HEK293 (cell line): Measurements from ENCODE around the gene FAM221A.

Experiments used
- CTCF ChIA-PET: fragments of 350-600 bp; formaldehyde crosslinking; extraction: SDS; loops from one replicate; lab custom pipeline; 2021; ENCODE audit warnings: antibody characterized with exemption; lab: Yijun Ruan, JAX
- POLR2A ChIA-PET: fragments of 300-600 bp; formaldehyde crosslinking; extraction: SDS; loops from one replicate; lab custom pipeline; 2020; ENCODE audit warnings: antibody characterized with exemption, inconsistent platforms; lab: Yijun Ruan, JAX
- H3K27ac ChIP-seq: fragments of 200-500 bp; sonication (Bioruptor generic); 2 replicates; pipeline ENCODE4 v1.5.1; 2014; ENCODE audit warnings: low read depth, low read length, control low read depth, inconsistent platforms; ENCODE audit errors: extremely low read depth
- H3K36me3 ChIP-seq, 2 experiments: fragments of 200-500 bp in 1 of 2; sonication (Bioruptor generic) in 1 of 2; 1 replicate in 1 of 2; 2 replicates in 1 of 2; pipeline ENCODE4 v1.5.1; 2014 to 2017; ENCODE audit warnings: inconsistent platforms in 2 of 2, low read length in 2 of 2; ENCODE audit not compliant: control insufficient read depth in 2 of 2, insufficient read depth in 1 of 2
- H3K4me1 ChIP-seq: fragments of 200-500 bp; sonication (Bioruptor generic); 2 replicates; pipeline ENCODE4 v1.5.1; 2014; ENCODE audit warnings: mild to moderate bottlenecking, low read length, inconsistent platforms; ENCODE audit not compliant: control insufficient read depth, insufficient read depth
- H3K4me3 ChIP-seq: 2 replicates; pipeline ENCODE4 v1.5.1; 2011; ENCODE audit warnings: low read depth, mild to moderate bottlenecking, control low read depth, low read length, moderate library complexity
- H3K9me3 ChIP-seq: fragments of 200-500 bp; sonication (Bioruptor generic); 2 replicates; pipeline ENCODE4 v1.5.1; 2014; ENCODE audit warnings: low read depth, low read length, inconsistent platforms; ENCODE audit not compliant: control insufficient read depth, insufficient read depth
- ATF2 ChIP-seq: fragments of 450-650 bp; formaldehyde crosslinking; IDR thresholded peaks from 2 replicates; pipeline ENCODE4 v1.5.1; 2016; ENCODE audit warnings: missing biosample characterization, missing genetic modification characterization, low read depth
- GLIS2 ChIP-seq: fragments of 450-650 bp; formaldehyde crosslinking; IDR thresholded peaks from 2 replicates; pipeline ENCODE4 v1.5.1; 2016; ENCODE audit warnings: missing biosample characterization, missing genetic modification characterization
- KLF8 ChIP-seq: fragments of 450-650 bp; formaldehyde crosslinking; IDR thresholded peaks from 2 replicates; pipeline ENCODE4 v1.5.1; 2016; ENCODE audit warnings: missing biosample characterization, missing genetic modification characterization
- SCRT2 ChIP-seq: fragments of 450-650 bp; formaldehyde crosslinking; IDR thresholded peaks from 2 replicates; pipeline ENCODE4 v1.5.1; 2016; ENCODE audit warnings: missing biosample characterization, missing genetic modification characterization
- YY2 ChIP-seq: fragments of 450-650 bp; formaldehyde crosslinking; IDR thresholded peaks from 2 replicates; pipeline ENCODE4 v1.5.1; 2016; ENCODE audit warnings: missing biosample characterization, missing genetic modification characterization
- ZBTB10 ChIP-seq: fragments of 450-650 bp; formaldehyde crosslinking; IDR thresholded peaks from 2 replicates; pipeline ENCODE4 v1.5.1; 2016; ENCODE audit warnings: missing biosample characterization, missing genetic modification characterization
- ZNF114 ChIP-seq: fragments of 450-650 bp; formaldehyde crosslinking; IDR thresholded peaks from 2 replicates; pipeline ENCODE4 v1.5.0; 2017; ENCODE audit warnings: missing biosample characterization, missing genetic modification characterization
- ZNF138 ChIP-seq: fragments of 450-650 bp; formaldehyde crosslinking; IDR thresholded peaks from 2 replicates; pipeline ENCODE4 v1.5.1; 2016; ENCODE audit warnings: missing biosample characterization, missing genetic modification characterization, borderline replicate concordance
- ZNF175 ChIP-seq: fragments of 450-650 bp; formaldehyde crosslinking; IDR thresholded peaks from 2 replicates; pipeline ENCODE4 v1.5.1; 2016; ENCODE audit warnings: missing biosample characterization, missing genetic modification characterization
- ZNF398 ChIP-seq: fragments of 450-650 bp; formaldehyde crosslinking; IDR thresholded peaks from 2 replicates; pipeline ENCODE4 v1.5.1; 2017; ENCODE audit warnings: missing biosample characterization, missing genetic modification characterization
- ZNF404 ChIP-seq: fragments of 450-650 bp; formaldehyde crosslinking; IDR thresholded peaks from 2 replicates; pipeline ENCODE4 v1.5.1; 2017; ENCODE audit warnings: missing biosample characterization, missing genetic modification characterization
- ZNF473 ChIP-seq: fragments of 450-650 bp; formaldehyde crosslinking; IDR thresholded peaks from 2 replicates; pipeline ENCODE4 v1.5.1; 2017; ENCODE audit warnings: missing biosample characterization, missing genetic modification characterization
- ZNF518A ChIP-seq: fragments of 450-650 bp; formaldehyde crosslinking; conservative IDR thresholded peaks from 2 replicates; pipeline ENCODE4 v1.5.1; 2016; ENCODE audit warnings: low read depth, missing biosample characterization, missing genetic modification characterization
- ZNF555 ChIP-seq: fragments of 450-650 bp; formaldehyde crosslinking; conservative IDR thresholded peaks from 2 replicates; pipeline ENCODE4 v1.5.1; 2017; ENCODE audit warnings: missing biosample characterization, mild to moderate bottlenecking, missing genetic modification characterization, inconsistent platforms
- ZNF558 ChIP-seq: fragments of 450-650 bp; formaldehyde crosslinking; IDR thresholded peaks from 2 replicates; pipeline ENCODE4 v1.5.1; 2016; ENCODE audit warnings: missing biosample characterization, missing genetic modification characterization
- ZNF580 ChIP-seq: fragments of 450-650 bp; formaldehyde crosslinking; IDR thresholded peaks from 2 replicates; pipeline ENCODE4 v1.5.1; 2016; ENCODE audit warnings: missing biosample characterization, missing genetic modification characterization
- ZNF596 ChIP-seq: fragments of 450-650 bp; IDR thresholded peaks from 2 replicates; pipeline ENCODE4 v1.5.0; 2018; ENCODE audit warnings: missing biosample characterization, mild to moderate bottlenecking, missing genetic modification characterization, moderate library complexity
- ZNF768 ChIP-seq: fragments of 450-650 bp; formaldehyde crosslinking; IDR thresholded peaks from 2 replicates; pipeline ENCODE4 v1.5.1; 2018; ENCODE audit warnings: missing biosample characterization, mild to moderate bottlenecking, missing genetic modification characterization
- ZNF791 ChIP-seq: fragments of 450-650 bp; formaldehyde crosslinking; IDR thresholded peaks from 2 replicates; pipeline ENCODE4 v1.5.1; 2016; ENCODE audit warnings: missing biosample characterization, missing genetic modification characterization
- ZNF830 ChIP-seq: fragments of 450-650 bp; IDR thresholded peaks from 2 replicates; pipeline ENCODE4 v1.5.0; 2018; ENCODE audit warnings: missing biosample characterization, missing genetic modification characterization, low read depth, mild to moderate bottlenecking, moderate library complexity
- ZNF837 ChIP-seq: fragments of 450-650 bp; formaldehyde crosslinking; IDR thresholded peaks from 2 replicates; pipeline ENCODE4 v1.5.1; 2016; ENCODE audit warnings: missing biosample characterization, missing genetic modification characterization

FAM221A gene

GRCh38 chr7:23685731-23686130 is 5.7 kb downstream of the FAM221A start:
- ChIA-PET POLR2A (no interaction called here), CTCF (interaction anchor here (0.6 to 5.7 kb wide), 3 partner anchors 11 to 26 kb away, joined by 3 to 39 read pairs (median 4); no protein-coding TSS in a partner anchor)
- Histone ChIP-seq H3K4me3 (no peak overlapping the region), H3K4me1 (0 out of 2 replicates have a peak, but pooled peaks cover 4% of the 10 kb centered on the region), H3K36me3 (peaks cover 21 to 40% of the 10 kb centered on the region in 2 experiments), H3K9me3 (no peaks in the 10 kb centered on the region), H3K27ac (no peak overlapping the region)
- TF ChIP-seq ZNF518A (tag by site-specific recombination) (no peak), ZNF555 (tag by site-specific recombination) (no peak), ATF2 (tag by site-specific recombination) (no peak), ZBTB10 (no peak), ZNF596 (tag by site-specific recombination) (no peak), ZNF768 (no peak), ZNF138 (tag by site-specific recombination) (no peak), GLIS2 (tag by site-specific recombination) (no peak)

- ChIA-PET CTCF (interaction anchor here (0.7 to 5.7 kb wide), 3 partner anchors 9 to 102 kb away, joined by 3 to 39 read pairs (median 3); no protein-coding TSS in a partner anchor), POLR2A (interaction anchor here (0.7 kb wide), 1 partner anchor 64 kb away, joined by 7 read pairs; no protein-coding TSS in a partner anchor)
- Histone ChIP-seq H3K4me1 (no peaks in the 10 kb centered on the region), H3K9me3 (no peaks in the 10 kb centered on the region), H3K27ac (no peak overlapping the region), H3K36me3 (peaks cover 32 to 44% of the 10 kb centered on the region in 2 experiments), H3K4me3 (no peak overlapping the region)
- TF ChIP-seq ZNF404 (tag by site-specific recombination) (no peak), ZNF580 (no peak), ZNF558 (tag by site-specific recombination) (no peak), ZNF114 (no peak), ZNF175 (tag by site-specific recombination) (no peak), YY2 (tag by site-specific recombination) (no peak), ZNF398 (tag by site-specific recombination) (no peak), ZNF791 (tag by site-specific recombination) (no peak), SCRT2 (no peak), ZNF473 (tag by site-specific recombination) (no peak), KLF8 (tag by site-specific recombination) (no peak), ZNF837 (tag by site-specific recombination) (no peak), ZNF830 (tag by site-specific recombination) (no peak)
These were observed 7.0 kb downstream of the FAM221A start for GRCh38 chr7:23687011-23687410.
